ENCODE data around the gene DDIT4L.

GRCh38 chr4:100206850-100207249, 16.6 kb upstream of the DDIT4L start:
- TF ChIP-seq POLR2AphosphoS5 (IDR thresholded peaks at IDR 0.05) (no peak), EP300 (IDR thresholded peaks at IDR 0.05) (no peak), POLR2A (IDR thresholded peaks at IDR 0.05) (no peak)
- TF ChIP-seq, protein P1, sequence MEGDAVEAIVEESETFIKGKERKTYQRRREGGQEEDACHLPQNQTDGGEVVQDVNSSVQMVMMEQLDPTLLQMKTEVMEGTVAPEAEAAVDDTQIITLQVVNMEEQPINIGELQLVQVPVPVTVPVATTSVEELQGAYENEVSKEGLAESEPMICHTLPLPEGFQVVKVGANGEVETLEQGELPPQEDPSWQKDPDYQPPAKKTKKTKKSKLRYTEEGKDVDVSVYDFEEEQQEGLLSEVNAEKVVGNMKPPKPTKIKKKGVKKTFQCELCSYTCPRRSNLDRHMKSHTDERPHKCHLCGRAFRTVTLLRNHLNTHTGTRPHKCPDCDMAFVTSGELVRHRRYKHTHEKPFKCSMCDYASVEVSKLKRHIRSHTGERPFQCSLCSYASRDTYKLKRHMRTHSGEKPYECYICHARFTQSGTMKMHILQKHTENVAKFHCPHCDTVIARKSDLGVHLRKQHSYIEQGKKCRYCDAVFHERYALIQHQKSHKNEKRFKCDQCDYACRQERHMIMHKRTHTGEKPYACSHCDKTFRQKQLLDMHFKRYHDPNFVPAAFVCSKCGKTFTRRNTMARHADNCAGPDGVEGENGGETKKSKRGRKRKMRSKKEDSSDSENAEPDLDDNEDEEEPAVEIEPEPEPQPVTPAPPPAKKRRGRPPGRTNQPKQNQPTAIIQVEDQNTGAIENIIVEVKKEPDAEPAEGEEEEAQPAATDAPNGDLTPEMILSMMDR (IDR thresholded peaks at IDR 0.05): no peak
